HG03095 (cell line): ENCODE results near the gene CARHSP1.
A peak's percentile ranks its signal among the peaks of the same experiment; 100 is the strongest.
"Not testable (repeated sequence)": the region's sequence is repeated elsewhere in the genome, so short reads cannot be mapped to it uniquely, and the experiment has no call there.

Experiments
- ATAC-seq: cut with Tn5 transposase; IDR thresholded peaks from one replicate; pipeline ENCODE4 v1.9.1; 2021; ENCODE audit warnings: moderate library complexity; ENCODE audit not compliant: unreplicated experiment

CARHSP1 gene

DNA sequence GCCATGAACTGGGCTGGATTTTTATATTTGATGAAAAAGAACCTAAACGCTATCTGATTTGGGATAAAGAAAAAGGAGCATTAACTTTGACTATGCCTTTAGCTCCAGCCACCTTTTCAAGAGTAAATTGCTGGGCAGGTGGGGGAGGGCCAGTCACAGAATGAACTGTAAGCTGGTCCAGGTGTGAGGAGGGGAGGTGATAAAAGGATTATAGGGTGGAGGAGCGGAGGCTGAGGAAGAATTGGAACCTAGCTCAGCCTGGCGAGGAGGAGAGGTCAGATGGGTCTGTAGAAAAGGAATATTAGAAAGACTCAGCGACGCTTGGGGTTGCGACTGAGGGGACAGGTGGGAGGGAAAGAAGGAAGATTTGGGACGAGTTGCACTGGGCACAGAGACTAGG lies 32.0 kb downstream of the CARHSP1 start:
- ATAC-seq, result not testable (repeated sequence)

DNA sequence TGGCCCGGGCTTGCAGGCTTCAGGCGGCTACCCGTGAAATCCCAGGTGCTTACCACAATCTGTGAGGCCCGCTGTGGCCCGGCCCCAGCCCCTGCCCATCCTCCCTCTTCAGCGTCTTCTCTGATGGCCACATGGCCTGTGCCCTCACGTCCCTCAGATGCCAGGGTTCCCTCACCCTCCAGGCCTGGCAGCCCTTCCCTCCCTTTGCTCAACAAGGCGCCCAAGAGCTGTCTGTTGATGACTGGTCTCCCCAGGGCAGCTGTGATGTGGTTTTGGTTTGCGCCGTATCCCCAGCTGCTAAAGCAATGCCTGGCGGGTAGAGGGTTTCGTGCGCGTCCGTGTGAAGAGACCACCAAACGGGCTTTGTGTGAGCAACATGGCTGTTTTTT lies 36.1 kb downstream of the CARHSP1 start:
- ATAC-seq, result no peak

DNA sequence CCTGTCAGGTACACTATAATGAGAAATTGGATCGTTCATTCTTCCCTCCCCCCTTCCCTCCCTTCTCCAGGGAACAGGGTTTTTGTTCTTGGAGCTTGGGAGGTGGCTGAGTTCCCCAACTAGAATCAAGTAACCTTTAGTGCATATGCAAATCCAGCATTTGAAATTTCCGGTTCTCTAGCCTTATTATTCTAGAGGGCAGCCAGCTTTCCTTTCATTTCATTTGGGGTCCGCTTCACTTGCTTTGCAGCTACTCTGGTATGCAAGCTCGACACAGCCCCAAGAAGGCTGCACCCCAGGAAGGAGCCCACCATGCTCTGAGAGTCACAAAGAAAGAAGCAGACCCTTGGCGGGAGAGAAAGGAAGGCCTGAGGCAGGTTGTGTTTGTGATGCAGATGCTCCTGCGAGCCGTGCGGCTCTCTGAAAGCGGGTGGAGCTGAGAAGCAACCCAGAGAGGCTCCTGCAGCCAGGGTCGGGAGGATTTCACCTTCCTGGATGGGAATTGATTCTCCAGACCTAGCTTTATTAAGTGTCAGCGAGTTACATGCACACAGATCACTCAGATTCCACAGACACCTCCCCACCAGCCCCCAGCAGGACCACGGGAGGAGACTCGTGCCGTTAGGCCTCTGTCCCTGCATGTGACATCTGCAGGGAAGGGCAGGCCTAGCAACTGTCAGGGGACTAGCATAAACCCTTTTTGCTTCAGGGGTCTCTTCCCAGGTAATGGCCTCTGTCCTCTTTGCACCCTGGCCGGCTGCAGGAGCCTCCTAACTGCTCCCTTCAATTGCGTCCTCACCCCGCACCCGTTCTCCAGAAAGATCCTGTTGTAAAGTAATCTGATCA lies 36.7 kb downstream of the CARHSP1 start:
- ATAC-seq, result no peak

DNA sequence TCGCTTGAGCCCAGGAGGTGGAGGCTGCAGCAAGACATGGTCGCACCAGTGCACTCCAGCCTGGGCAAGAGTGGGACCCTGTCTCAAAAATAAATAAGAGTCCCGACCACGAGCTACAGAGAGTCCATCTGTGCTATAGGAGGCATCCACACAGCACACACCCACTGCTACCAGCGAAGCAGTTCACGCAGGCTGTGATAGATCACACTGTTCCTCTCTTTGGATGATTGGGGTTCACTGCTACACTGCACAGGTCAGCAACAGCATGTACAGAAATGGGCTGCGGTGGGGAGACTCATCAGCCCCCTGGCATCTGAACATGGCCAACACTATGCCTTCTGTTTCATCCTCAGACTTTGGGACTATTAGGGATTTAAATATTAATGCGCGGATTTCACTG lies 37.4 kb downstream of the CARHSP1 start:
- ATAC-seq, result no peak

DNA sequence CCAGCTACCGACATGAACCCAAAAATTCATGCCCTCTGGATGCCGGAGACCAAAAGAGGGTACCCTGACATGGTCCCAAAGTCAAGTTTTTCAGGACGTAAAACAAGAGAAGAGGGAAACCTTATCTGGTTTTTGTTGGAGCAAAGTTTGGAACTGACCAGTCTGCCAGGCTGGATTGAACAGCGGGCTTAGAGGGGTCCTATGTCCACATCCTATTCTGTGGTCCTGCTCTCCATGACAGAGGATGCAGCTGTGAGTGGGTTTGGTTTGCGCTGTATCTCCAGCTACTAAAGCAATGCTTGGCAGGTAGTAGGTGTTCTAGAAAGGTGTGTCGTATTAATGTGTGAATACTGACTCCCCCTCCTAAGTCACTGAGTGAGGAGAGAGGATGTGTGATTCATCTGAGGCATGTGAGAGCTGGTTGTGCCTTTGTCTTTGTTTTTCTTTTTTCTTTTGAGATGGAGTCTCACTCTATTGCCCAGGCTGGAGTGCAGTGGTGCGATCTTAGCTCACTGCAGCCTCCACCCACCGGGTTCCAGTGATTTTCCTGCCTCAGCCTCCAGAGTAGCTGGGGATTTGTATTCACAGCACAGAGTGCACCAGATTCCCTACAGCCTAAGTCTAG lies 40.2 kb downstream of the CARHSP1 start:
- no peak for ATAC-seq

DNA sequence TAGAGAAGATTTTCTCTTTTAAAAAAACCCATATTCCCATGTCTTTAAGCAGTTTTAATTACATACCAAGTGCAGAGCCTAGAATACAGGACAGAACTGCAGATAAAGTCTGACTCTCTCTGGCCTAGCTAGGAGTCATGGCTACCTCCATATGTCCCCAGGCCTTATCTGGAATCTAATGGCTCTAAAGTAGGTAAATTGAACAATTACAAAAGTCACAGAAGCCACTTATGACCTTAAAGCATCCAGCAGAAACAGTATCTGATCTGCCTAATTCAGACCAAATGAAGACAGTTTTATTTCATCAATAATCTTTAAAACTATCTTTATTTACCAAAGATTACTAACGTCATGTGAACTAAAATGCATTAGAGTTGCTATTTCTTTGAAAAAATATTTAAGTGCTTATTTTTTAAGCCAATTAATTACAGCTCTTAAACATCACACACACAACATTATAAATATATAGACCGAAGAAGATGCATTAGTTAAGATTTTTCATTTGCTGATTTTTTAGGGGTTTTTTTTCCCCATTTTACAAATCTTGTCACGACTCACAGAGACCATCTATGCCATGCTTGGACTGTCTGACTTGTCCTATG lies 42.4 kb downstream of the CARHSP1 start:
- no peak for ATAC-seq

DNA sequence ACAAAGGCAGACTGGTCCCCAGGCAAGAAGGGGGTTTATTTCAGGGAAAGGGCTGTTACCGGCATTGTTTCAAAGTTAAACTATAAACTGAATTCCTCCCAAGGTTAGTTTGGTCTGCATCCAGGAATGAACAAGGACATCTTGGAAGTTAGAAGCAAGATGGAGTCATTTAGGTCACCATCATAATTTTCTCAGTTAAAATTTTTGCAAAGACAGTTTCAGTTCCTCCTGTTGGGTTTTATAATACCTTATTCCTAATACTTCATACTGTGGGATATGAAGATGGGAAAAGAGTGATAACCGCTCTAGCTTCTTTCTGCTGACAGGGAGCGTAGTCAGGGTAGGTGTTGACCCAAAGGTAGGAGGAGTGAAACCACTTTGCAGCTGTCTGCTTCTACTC lies 46.4 kb downstream of the CARHSP1 start:
- no peak for ATAC-seq

DNA sequence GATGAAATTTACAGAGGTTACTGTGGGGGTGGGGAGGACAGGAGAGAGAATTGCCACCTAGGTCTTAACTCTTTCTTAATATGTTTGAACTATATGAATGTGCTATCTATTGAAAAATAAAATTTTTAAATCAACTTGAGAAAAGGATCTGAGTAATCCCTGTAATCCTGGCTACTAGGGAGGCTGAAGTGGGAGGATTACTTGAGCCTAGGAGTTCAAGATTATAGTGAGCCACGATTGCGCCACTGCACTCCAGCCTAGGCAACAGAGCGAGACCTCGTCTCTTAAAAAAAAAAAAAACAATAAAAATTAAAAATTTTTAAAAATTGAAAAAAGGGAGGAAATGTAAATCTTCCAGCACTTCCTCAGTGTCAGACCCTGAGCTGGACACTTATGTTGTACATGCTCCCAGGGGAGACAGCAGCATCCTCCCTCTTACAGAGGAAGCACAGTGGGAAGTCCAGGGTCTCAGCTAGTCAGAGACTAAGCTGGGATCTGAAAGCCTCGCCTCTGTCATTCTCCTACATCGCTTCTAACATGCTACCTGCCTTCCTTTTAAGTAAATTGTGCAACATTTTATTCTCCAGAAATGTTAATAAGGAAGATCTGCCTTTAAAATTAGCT lies 49.3 kb downstream of the CARHSP1 start:
- no peak for ATAC-seq

DNA sequence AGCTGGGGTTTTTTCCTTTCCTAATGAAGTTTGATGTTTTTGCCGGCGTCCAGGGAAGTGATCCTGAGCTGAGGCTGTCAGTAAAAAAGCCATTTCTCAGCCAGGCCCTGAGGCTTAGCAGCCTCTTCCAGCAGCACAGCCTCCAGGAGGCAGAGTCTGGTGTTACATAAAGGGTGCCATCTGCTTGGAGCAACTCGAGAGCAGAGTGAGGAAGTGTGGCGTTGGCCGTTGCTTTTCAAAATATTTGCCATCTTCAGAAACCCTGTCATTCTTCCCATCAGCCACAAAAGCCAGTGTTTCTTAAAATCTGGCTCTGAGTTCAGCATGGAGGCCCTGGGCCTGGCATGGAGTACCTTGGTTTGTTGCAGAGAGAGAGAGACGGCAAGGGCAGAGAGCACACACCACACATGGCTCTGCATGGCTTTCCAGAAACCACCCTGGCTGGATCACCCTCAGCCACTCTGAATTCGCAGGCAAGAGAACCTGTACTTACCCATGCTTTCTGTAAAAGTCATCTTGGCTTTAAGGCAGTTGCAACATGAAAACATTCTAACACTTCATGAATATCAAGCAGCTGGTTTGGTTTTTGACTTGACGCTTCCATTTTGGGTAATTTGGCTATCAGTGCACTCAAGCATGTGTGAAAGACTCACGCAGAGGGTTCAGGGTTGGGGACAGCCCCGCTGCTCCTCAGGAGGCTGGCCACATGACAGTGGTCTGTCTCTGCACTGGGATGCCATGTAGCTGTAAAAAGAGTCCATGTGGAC lies 50.1 kb downstream of the CARHSP1 start:
- peak; percentile 85 for ATAC-seq

DNA sequence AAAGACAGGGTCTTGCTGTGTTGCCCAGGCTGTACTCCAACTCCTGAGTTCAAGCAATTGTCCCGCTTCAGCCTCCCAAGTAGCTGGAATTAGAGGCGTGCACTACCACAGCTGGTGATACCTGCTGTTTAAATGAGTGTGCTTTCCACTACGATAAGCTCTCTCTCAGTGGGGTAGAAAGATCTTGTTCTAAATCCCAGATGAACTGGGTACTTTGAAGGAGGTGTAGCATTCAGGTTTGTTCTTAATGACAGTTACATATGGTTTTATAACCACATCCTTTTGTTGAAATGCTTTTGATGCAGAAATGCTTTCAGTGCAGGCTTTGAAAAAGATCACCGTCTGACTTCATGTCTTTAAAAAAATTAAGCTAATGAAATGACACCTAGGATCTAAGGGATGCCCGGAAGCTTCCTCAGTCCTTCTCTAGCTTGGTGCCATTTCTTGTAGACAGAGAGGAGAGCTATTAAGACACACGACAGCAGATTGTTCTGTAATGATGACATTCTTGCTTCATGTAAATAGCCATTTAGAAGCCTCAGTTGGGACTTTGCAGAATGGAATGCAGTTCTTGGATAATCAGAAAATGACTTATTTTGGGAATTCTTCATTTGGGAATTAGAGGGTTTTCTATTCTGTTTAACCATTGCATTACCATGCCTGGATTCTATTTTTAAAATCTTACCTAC lies 51.7 kb downstream of the CARHSP1 start:
- ATAC-seq, result no peak

DNA sequence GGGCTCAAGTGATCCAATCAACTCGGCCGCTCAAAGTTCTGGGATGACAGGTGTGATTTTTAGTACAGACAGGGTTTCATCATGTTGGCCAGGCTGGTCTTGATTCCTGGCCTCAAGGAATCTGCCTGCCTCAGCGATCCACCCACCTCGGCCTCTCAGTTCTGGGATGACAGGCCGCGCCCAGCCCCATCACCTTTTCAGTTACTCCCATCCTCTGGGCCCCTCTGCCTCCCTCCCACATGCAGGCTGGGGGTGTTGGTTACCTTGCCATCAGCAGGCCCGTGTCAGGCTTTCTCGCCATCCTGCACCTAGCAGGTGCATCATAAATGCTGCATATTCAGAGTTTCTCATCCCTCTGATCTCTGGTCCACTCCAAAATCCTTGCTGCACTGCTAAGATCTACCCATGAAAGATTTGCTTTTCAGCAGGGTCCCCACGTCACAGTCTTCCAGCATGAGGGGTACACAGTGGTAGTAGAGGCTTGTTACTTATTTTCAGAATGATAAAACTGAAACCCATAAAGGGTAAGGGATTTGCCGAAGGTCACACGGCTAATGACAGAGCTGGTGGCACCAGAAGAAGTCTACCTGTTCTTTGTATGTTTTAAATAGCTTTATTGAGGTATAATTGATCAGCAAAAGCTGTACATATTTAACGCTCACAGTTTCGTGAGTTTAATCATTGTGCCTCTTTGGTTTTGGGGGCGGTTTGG lies 54.6 kb downstream of the CARHSP1 start:
- ATAC-seq, result no peak

DNA sequence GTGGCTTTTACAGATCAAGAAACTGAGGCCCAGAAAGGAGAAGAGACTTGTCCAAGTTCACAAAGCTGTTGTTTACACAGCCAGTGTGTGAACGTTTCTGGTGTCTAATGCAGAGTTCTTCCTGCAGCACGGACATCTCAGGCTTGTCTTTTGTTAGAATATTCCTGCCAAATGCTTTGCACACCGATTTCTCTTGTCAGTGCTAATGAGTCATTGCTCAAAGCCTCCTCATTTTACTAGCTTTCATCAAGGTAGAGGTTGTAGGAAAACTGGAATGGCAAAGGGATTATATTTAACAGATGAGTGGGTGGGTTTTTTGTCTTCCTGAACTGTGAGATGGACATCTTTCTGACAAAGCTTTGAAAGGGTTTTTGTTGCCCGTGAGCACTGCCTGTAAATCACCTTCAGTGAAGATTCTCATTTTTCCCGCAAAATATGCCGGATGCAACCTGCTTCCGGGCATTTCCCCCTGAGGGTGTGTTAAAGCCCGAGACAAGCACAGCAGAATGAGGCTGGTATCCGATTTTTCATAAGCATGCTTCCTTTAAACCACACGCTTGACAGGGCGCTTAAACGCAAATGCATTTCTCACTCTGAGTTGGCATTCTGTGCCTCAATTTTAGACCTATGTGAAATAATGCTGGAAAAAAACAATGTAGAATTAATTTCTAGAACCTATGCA lies 56.5 kb downstream of the CARHSP1 start:
- ATAC-seq, result no peak

DNA sequence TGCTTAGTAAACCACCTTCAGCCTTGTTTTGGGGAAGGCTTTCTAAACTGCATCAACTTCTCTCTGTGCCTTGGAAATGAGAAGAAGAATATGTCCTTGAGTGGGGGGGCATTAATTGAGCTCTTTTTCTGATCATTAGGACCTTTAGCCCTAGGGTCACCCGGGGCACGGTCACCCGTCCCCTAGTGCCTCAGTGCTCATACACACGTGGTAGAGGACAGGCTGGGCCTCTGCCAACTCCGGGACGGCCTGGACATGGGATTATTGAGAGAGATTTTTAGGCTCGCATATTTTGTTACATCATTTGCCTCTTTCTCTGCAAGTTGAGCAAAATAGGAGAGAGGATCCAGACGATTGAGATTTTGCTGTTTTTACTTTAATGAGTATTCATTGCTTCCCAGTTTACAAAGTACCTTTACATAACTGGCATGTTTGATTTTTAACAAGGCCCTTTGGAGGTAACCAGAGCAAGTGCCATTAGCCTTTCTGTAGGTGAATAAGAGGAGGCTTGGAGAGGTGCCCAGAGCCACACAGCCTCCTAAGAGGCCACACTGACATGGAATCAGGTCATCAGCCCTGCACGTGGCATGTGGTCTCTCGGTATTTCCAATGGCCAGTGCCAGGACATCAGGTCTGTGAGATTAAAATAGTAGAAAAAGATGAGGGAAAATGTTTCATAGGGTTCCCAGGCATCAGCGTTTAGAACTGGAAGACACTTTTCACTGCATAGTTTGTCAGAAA lies 60.0 kb downstream of the CARHSP1 start:
- no peak for ATAC-seq

DNA sequence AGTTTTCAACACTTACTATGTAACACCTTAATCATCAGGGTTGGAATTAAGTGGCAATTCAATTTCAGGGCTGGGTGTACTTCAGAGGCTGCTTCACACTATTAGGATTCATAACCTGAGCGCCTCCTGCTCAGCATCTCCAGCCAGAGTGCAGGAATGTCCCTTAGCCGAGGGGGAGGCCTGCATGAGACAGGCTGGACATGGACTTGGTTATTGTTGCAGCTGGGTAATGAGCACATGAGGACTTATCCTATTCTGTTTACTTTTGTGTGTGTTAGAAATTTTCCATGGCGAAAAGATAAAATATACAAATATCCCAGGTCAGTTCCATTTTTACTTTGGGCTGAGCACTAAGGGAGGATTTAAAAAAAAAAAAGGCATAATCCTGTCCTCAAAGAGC lies 60.8 kb downstream of the CARHSP1 start:
- ATAC-seq, result no peak

DNA sequence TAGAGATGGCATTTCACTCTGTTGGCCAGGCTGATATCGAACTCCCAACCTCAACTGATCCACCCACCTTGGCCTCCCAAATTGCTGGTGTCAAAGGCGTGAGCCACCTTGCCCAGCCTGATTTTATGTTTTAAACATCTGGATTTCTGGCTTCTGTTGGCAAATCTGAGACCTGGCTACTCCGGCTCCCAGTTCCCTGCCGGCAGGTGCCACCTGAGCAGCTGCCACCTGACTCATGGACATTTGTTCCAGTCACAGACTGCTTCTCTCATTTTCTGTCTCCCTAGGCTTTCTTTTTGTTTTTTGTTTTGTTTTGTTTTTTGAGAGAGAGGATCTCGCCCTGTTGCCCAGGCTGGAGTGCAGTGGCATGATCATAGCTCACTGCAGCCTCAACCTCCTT lies 61.6 kb downstream of the CARHSP1 start:
- ATAC-seq, result no peak

DNA sequence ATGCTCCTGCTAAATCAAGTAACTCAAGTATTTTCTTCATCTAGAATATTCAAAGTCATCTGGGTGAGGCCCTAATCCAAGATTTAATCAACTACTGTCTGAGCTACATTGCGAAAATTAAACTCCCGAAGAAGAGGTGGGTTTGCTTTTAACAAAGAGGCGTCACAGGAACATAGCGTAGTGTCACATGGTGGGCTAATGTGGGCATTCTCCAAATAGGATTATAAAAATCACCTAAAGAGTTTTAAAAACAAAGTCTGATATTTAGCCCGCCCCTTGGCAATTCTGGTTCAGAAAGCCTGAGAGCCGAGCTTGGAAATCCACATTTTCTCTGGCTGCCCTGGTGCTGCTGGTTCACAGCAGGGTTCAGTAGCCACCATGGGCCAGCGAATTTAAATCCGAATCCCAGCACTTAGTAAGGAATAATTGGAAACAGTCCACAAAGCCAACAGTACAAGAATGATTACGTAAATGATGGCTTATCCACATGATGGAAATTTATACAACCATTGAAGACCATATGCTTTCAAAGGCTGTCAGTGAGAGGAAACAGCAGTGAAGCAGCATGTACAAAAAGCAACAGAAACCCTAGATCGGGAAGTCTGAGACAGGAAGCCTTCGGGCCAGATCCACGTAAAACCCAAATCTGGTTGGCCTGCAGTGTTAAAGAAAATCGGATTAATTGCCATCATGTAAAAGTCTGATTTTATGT lies 62.4 kb downstream of the CARHSP1 start:
- no peak for ATAC-seq

DNA sequence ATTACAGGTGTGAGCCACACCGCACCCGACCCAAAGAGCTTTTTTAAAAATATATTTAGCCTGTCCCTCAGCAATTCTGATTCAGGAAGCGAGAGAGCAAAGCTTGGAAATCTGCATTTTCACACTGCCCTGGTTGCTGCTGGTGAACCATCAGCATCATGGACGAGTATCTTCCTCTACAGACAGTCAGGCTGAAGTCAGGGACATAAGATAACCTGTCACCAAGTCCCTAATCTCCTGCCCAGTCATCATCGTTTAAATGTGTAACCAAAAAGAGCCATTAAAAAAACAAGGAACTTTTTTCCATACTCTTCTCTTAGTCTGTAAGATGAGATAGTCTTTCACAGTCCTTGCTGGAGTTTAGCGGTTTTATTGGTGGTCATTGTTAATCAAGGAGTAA lies 64.5 kb downstream of the CARHSP1 start:
- ATAC-seq, result no peak

DNA sequence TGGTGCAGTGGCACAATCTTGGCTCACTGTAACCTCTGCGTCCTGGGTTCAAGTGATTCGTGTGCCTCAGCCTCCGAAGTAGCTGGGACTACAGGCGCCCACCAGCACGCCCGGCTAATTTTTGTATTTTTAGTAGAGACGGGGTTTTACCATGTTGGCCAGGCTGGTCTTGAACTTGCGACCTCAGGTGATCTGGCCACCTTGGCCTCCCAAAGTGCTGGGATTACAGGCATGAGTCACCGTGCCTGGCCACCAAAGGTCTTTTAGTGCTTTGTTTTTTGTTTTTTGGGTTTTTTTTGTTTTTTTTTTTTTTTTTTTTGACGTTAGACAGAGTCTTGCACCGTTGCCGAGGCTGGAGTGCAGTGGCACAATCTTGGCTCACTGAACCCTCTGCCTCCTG lies 65.1 kb downstream of the CARHSP1 start:
- not testable (repeated sequence) for ATAC-seq
